RCC 7860 (cell line): ENCODE results near the gene PPM1G.
A peak's percentile ranks its signal among the peaks of the same experiment; 100 is the strongest.
"Not testable (repeated sequence)": the region's sequence is repeated elsewhere in the genome, so short reads cannot be mapped to it uniquely, and the experiment has no call there.

Experiments used
- DNase-seq: peaks from one replicate; pipeline ENCODE4 v3.0.0-alpha.2; 2015; ENCODE audit warnings: low spot score
- FAIRE-seq: peaks from 2 replicates; lab custom pipeline; 2012; peaks lifted over from hg19 to GRCh38; lab: Jason Lieb, UNC

PPM1G gene

GRCh38 chr2:27409321-27410073, at the start of gene PPM1G:
PPM1G (minus strand) TSS chr2:27409591; CDS start chr2:27409422, 169 bp downstream.
- no peak for FAIRE-seq
- peak; percentile 82 for DNase-seq

- no peak for FAIRE-seq
Observed at GRCh38 chr2:27453968-27454367, 44.6 kb upstream of the PPM1G start.

GRCh38 chr2:27451095-27451494, 41.7 kb upstream of the PPM1G start:
- FAIRE-seq, result no peak

More at GRCh38 chr2:27453968-27454367, 44.6 kb upstream of the PPM1G start:
- DNase-seq, result no peak

GRCh38 chr2:27448381-27448780, 39.0 kb upstream of the PPM1G start:
- DNase-seq (no peak), FAIRE-seq (no peak)

More at GRCh38 chr2:27451095-27451494, 41.7 kb upstream of the PPM1G start:
- no peak for DNase-seq

- FAIRE-seq (no peak), DNase-seq (no peak)
Observed at GRCh38 chr2:27446057-27446456, 36.7 kb upstream of the PPM1G start.

GRCh38 chr2:27445615-27446014, 36.2 kb upstream of the PPM1G start:
- FAIRE-seq, result no peak
- DNase-seq, result no peak

GRCh38 chr2:27445155-27445554, 35.8 kb upstream of the PPM1G start:
- DNase-seq (no peak), FAIRE-seq (no peak)

GRCh38 chr2:27442920-27443282, 33.5 kb upstream of the PPM1G start:
- FAIRE-seq (no peak), DNase-seq (no peak)

GRCh38 chr2:27441958-27442919, 32.8 kb upstream of the PPM1G start, which contains the start of gene KRTCAP3:
KRTCAP3 (plus strand) TSS chr2:27442381; CDS start chr2:27442413, 32 bp downstream.
- FAIRE-seq (no peak), DNase-seq (no peak)

GRCh38 chr2:27441226-27441926, 32.0 kb upstream of the PPM1G start:
- FAIRE-seq (no peak), DNase-seq (no peak)

GRCh38 chr2:27435628-27436027, 26.2 kb upstream of the PPM1G start:
- FAIRE-seq (no peak), DNase-seq (no peak)

GRCh38 chr2:27431395-27431794, 22.0 kb upstream of the PPM1G start:
- FAIRE-seq (no peak), DNase-seq (peak; percentile 51)

- DNase-seq, result peak; percentile 77
- FAIRE-seq, result no peak
Observed at GRCh38 chr2:27428978-27429541, 19.7 kb upstream of the PPM1G start.

GRCh38 chr2:27428213-27428977, 19.0 kb upstream of the PPM1G start, which contains the start of gene NRBP1:
NRBP1 (plus strand) TSS chr2:27428631; CDS start chr2:27433274, 4,643 bp downstream.
- DNase-seq (peak; percentile 74), FAIRE-seq (no peak)

- DNase-seq (no peak), FAIRE-seq (no peak)
Observed at GRCh38 chr2:27427863-27428212, 18.4 kb upstream of the PPM1G start.

GRCh38 chr2:27425039-27425438, 15.6 kb upstream of the PPM1G start:
- not testable (repeated sequence) for DNase-seq, FAIRE-seq

GRCh38 chr2:27422958-27423357, 13.6 kb upstream of the PPM1G start:
- DNase-seq (no peak), FAIRE-seq (no peak)

- no peak for DNase-seq
- FAIRE-seq, result no peak
Observed at GRCh38 chr2:27421660-27422250, 12.4 kb upstream of the PPM1G start.

- DNase-seq, result no peak
- no peak for FAIRE-seq
Observed at GRCh38 chr2:27420996-27421395, 11.6 kb upstream of the PPM1G start.
